H1 (cell line): Measurements from ENCODE around the gene APP. TPM values are rescaled to one million over a fixed set of nuclear protein-coding genes. Genes with fewer than 3 reads are reported as not detected.

Experiments
- FOSL1 ChIP-seq: IDR thresholded peaks from 2 replicates; pipeline ENCODE4 v1.6.1; 2011; ENCODE audit warnings: mild to moderate bottlenecking, low read depth, low read length, moderate library complexity; ENCODE audit not compliant: insufficient read depth
- POLR2AphosphoS5 ChIP-seq: IDR thresholded peaks from 2 replicates; pipeline ENCODE4 v1.6.1; 2011; ENCODE audit warnings: low read depth, low read length
- SRF ChIP-seq: IDR thresholded peaks from 2 replicates; pipeline ENCODE4 v1.6.1; 2011; ENCODE audit warnings: mild to moderate bottlenecking, low read depth, low read length, moderate library complexity
- TAF1 ChIP-seq: IDR thresholded peaks from 2 replicates; pipeline ENCODE4 v1.6.1; 2011; ENCODE audit warnings: mild to moderate bottlenecking, low read depth, low read length
- polyA plus RNA-seq, 7 experiments: library from polyadenylated mRNA; depleted of rRNA in 3 of 7; stranded (reverse) in 5 of 7; unstranded in 2 of 7; fragments of >200 nt in 5 of 7; fragments of 200-250 nt in 2 of 7; gene quantifications; 1 replicate in 5 of 7; 2 replicates in 1 of 7; 4 replicates in 1 of 7; pipeline versions ENCODE4 v1.2.1 to v1.2.3, GENCODE V29; 2011 to 2013; ENCODE audit warnings: missing spikeins in 2 of 7, mixed read lengths in 2 of 7
- total RNA-seq: library from RNA; stranded (reverse); fragmentation: NEBNext Ultra II Directional; extraction: Animal tissue kit (Norgen Biotek cat#: 25700); gene quantifications from 2 replicates; pipeline ENCODE4 v1.2.1, GENCODE V29; 2021

Gene APP
- total and polyA plus RNA-seq, 2 of the 8 experiments (the other 6 are each of a cell fraction or from before 2014, with no cell fraction given): 375 to 551 TPM

- TF ChIP-seq SRF (no peak), TAF1 (no peak), POLR2AphosphoS5 (no peak), FOSL1 (no peak)
These were observed 175.3 kb downstream of the APP start (continued) for GRCh38 chr21:25995278-25995677.
